K562 (cell line): Measurements from ENCODE around the gene HIVEP1. TPM values are rescaled to one million over a fixed set of nuclear protein-coding genes. Genes with fewer than 3 reads are reported as not detected.

Experiments
- ATAC-seq: fragments of 200-7000 bp; cut with Tn5 transposase; 3 replicates; pipeline ENCODE4 v1.9.1; 2020; ENCODE audit warnings: moderate library complexity
- BruUV-seq: library from RNA; stranded (reverse); fragments of 400-500 nt; replicated peaks from 2 replicates; lab custom pipeline; 2021; lab: Mats Ljungman, UMichigan
- CTCF ChIA-PET: fragments of 300-600 bp; formaldehyde crosslinking; extraction: SDS; loops from one replicate; lab custom pipeline; 2021; ENCODE audit warnings: low intra/inter-chr PET ratio; lab: Yijun Ruan, JAX
- POLR2A ChIA-PET: fragments of 300-600, 350-650 bp; sonication (Branson Sonifier 250); formaldehyde crosslinking; extraction: SDS; loops from one replicate; lab custom pipeline; 2021; ENCODE audit warnings: antibody characterized with exemption, inconsistent platforms; lab: Yijun Ruan, JAX
- DNase-seq, 4 experiments: peaks; one replicate each; pipeline versions ENCODE4 v3.0.0 to v3.0.0-alpha.2; 2011 to 2018; ENCODE audit warnings: low spot score in 3 of 4, mixed read lengths in 3 of 4; ENCODE audit errors: extremely low read depth in 1 of 4
- FAIRE-seq: peaks from 2 replicates; lab custom pipeline; 2011; peaks lifted over from hg19 to GRCh38; lab: Jason Lieb, UNC
- H2AFZ ChIP-seq: 2 replicates; pipeline ENCODE4 v1.6.0; 2011; ENCODE audit warnings: low read depth, low read length, control low read depth, inconsistent platforms
- H3K27ac ChIP-seq: fragments of 200-600 bp; 3 replicates; pipeline ENCODE4 v1.8.0; 2011; ENCODE audit warnings: low read depth, mild to moderate bottlenecking, control low read depth, inconsistent platforms, low read length, moderate library complexity, mixed read lengths; ENCODE audit errors: extremely low read depth
- H3K27me3 ChIP-seq, 2 experiments: fragments of 300-600 bp in 1 of 2; 2 replicates in 1 of 2; 3 replicates in 1 of 2; pipeline versions ENCODE4 v1.6.0 to v1.8.0; 2011; ENCODE audit warnings: inconsistent platforms in 2 of 2, low read length in 2 of 2, mild to moderate bottlenecking in 1 of 2, mixed read lengths in 1 of 2, moderate library complexity in 1 of 2; ENCODE audit not compliant: control insufficient read depth in 2 of 2, insufficient read depth in 2 of 2
- H3K36me3 ChIP-seq: fragments of 300-600 bp; 3 replicates; pipeline ENCODE4 v1.8.0; 2011; ENCODE audit warnings: mild to moderate bottlenecking, low read length, inconsistent platforms; ENCODE audit not compliant: control insufficient read depth, insufficient read depth
- H3K4me1 ChIP-seq, 2 experiments: fragments of 200-600 bp in 1 of 2; replicated peaks in 1 of 2; 2 replicates in 1 of 2; 3 replicates in 1 of 2; pipeline versions ENCODE4 v1.5.1 to v1.8.0; 2011; ENCODE audit warnings: inconsistent platforms in 2 of 2, low read length in 2 of 2, mild to moderate bottlenecking in 1 of 2, mixed read lengths in 1 of 2, moderate library complexity in 1 of 2; ENCODE audit not compliant: control insufficient read depth in 2 of 2, insufficient read depth in 2 of 2
- H3K4me2 ChIP-seq: 2 replicates; pipeline ENCODE4 v1.6.1; 2011; ENCODE audit warnings: low read length, control low read depth, inconsistent platforms, mixed read lengths; ENCODE audit not compliant: insufficient read depth
- H3K4me3 ChIP-seq: fragments of 200-600 bp; sonication (generic), shearing (Covaris generic); 2 replicates; pipeline ENCODE4 v1.5.1; 2016; ENCODE audit warnings: control low read depth, inconsistent platforms
- H3K79me2 ChIP-seq: fragments of 200-600 bp; 3 replicates; pipeline ENCODE4 v1.8.0; 2011; ENCODE audit warnings: low read length, inconsistent platforms; ENCODE audit not compliant: control insufficient read depth, insufficient read depth
- H3K9ac ChIP-seq, 2 experiments: 2 replicates each; pipeline versions ENCODE4 v1.6.0 to v1.6.1; 2011; ENCODE audit warnings: low read depth in 2 of 2, low read length in 2 of 2, control low read depth in 1 of 2, inconsistent platforms in 1 of 2, mild to moderate bottlenecking in 1 of 2, mixed read lengths in 1 of 2; ENCODE audit not compliant: insufficient read depth in 1 of 2
- H3K9me1 ChIP-seq: one replicate; pipeline ENCODE4 v1.6.0; 2011; ENCODE audit warnings: inconsistent platforms, mild to moderate bottlenecking, low read length, moderate library complexity; ENCODE audit not compliant: control insufficient read depth, insufficient read depth
- H3K9me3 ChIP-seq: replicated peaks from 2 replicates; pipeline ENCODE4 v1.5.1; 2011; ENCODE audit warnings: low read depth, low read length, inconsistent platforms; ENCODE audit not compliant: control insufficient read depth, insufficient read depth
- H4K20me1 ChIP-seq: replicated peaks from 2 replicates; pipeline ENCODE4 v1.6.1; 2011; ENCODE audit warnings: low read length, inconsistent platforms, mixed read lengths; ENCODE audit not compliant: control insufficient read depth, insufficient read depth
- ATF2 ChIP-seq: sonication (generic); formaldehyde crosslinking; IDR thresholded peaks from 2 replicates; pipeline ENCODE4 v1.8.1; 2022; ENCODE audit warnings: missing genetic modification reagents
- C11orf30 ChIP-seq: fragments of 450-650 bp; IDR thresholded peaks from 2 replicates; pipeline ENCODE4 v1.6.1; 2016; ENCODE audit warnings: low read depth, mild to moderate bottlenecking
- MAFF ChIP-seq: IDR thresholded peaks from 2 replicates; pipeline ENCODE4 v1.6.1; 2012; ENCODE audit warnings: low read length, improper control_type of control experiment
- MAFK ChIP-seq: IDR thresholded peaks from 2 replicates; pipeline ENCODE4 v1.6.1; 2011; ENCODE audit warnings: low read length, improper control_type of control experiment
- TOE1 ChIP-seq, 2 experiments: fragments of 450-650 bp in 1 of 2; sonication (generic) in 1 of 2; formaldehyde crosslinking in 1 of 2; IDR thresholded peaks; 2 replicates each; pipeline versions ENCODE4 v1.7.1 to v1.8.0; 2016 to 2022; ENCODE audit warnings: borderline replicate concordance in 2 of 2, mild to moderate bottlenecking in 2 of 2, antibody characterized with exemption in 1 of 2, inconsistent platforms in 1 of 2, low read depth in 1 of 2, missing genetic modification reagents in 1 of 2, moderate library complexity in 1 of 2
- ZNF316 ChIP-seq: fragments of 450-650 bp; IDR thresholded peaks from 2 replicates; pipeline ENCODE4 v1.6.1; 2016
- WGBS: fragments of 100-300 bp; shearing (Covaris generic); methylation state at CpG from one replicate; pipeline ENCODE4 v1.1.6; 2016; ENCODE audit warnings: low coverage, mixed read lengths; ENCODE audit not compliant: insufficient coverage; ENCODE audit errors: missing lambda C conversion rate; 5-methylcytosine and 5-hydroxymethylcytosine counted together
- in situ Hi-C: fragments of 300-500 bp; cut with MboI; formaldehyde crosslinking; loops from 4 replicates; pipeline ENCODE4 v1.15.0; 2018; ENCODE audit warnings: inconsistent platforms, mixed read lengths
- intact Hi-C: fragments of 100-400 bp; cut with micrococcal nuclease; formaldehyde crosslinking; loops from 2 replicates; pipeline ENCODE4 v1.14.2; 2022
- polyA plus RNA-seq, 8 experiments: library from polyadenylated mRNA; depleted of rRNA in 4 of 8; stranded (reverse) in 5 of 8; unstranded in 3 of 8; fragments of >200 nt; fragmentation: Nextera tagmentation in 2 of 8; fragmentation: Illumina TruSeq in 1 of 8; extraction: Ambion mirVana in 2 of 8; extraction: Trizol in 1 of 8; gene quantifications; 2 replicates each; pipeline versions ENCODE4 v1.2.1 to v1.2.3, GENCODE V29; 2011 to 2014; ENCODE audit warnings: inconsistent platforms in 1 of 8, missing spikeins in 1 of 8
- total RNA-seq, 7 experiments: library from RNA; depleted of rRNA in 6 of 7; stranded (reverse); fragments of >200 nt in 6 of 7; fragmentation: Illumina TruSeq in 2 of 7; extraction: Trizol in 2 of 7; gene quantifications; 2 replicates each; pipeline versions ENCODE4 v1.2.1 to v1.2.3, GENCODE V29; 2011 to 2021; ENCODE audit warnings: low replicate concordance in 1 of 7

Gene HIVEP1
- total and polyA plus RNA-seq, 9 of the 15 experiments (the other 6 are each of a cell fraction or from before 2014, with no cell fraction given), result 6.0 to 33.3 (median 21.7) TPM

DNA sequence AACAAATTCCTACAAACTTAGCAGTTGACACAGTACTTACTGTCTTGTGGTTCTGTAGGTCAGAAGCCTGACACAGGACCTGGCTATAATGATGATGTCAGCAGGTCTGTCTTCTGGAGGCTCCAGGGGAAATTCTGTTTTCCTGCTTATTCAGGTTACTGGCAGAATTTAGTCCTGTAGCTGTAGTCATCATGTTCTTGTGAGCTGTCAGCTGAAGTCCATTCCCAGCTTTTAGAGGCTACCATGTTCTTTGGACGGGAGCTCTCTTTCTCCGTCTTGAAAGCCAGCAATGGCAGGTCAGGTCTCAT is 99.2 kb downstream of the HIVEP1 start:
- DNase-seq (no peak), FAIRE-seq (no peak), ATAC-seq (peak; percentile 22; the same call in 1 of the 3 replicates)
- peaks cover 0 to 10% of the 10 kb centered on the region in 2 experiments; a peak in 3 of 5 replicates for H3K4me1 ChIP-seq
- H3K79me2 ChIP-seq, result peaks cover 38% of the 10 kb centered on the region
- 77% methylated on average over 2 of the region's 2 CpGs for WGBS
- no peak overlapping the region for H3K4me2 ChIP-seq
- in situ Hi-C loops, result no loop called here
- no peak overlapping the region for H3K9ac ChIP-seq
- TF ChIP-seq MAFF (peak; percentile 61), MAFK (peak; percentile 61), ATF2 (no peak), ZNF316 (peak; percentile 78), TOE1 (IDR thresholded peaks at IDR 0.05; ENCODE audit: borderline replicate concordance) (no peak), TOE1 (CRISPR knock-in tag; IDR thresholded peaks at IDR 0.05; ENCODE audit: borderline replicate concordance, low read depth) (no peak), C11orf30 (peak; percentile 55; the same call in 1 of the 2 replicates)
- H3K9me3 ChIP-seq, result no peaks in the 10 kb centered on the region; the same call in 1 of the 2 replicates
- no peaks in the 10 kb centered on the region for H4K20me1 ChIP-seq
- ChIA-PET POLR2A (interaction anchor here (0.8 to 2.0 kb wide), 3 partner anchors 9 to 746 kb away, joined by 3 to 6 read pairs (median 4); no protein-coding TSS in a partner anchor), CTCF (no interaction called here)
- intact Hi-C loops, result no loop called here
- H3K9me1 ChIP-seq, result no peaks in the 10 kb centered on the region
- H3K36me3 ChIP-seq, result peaks cover 36% of the 10 kb centered on the region
- no peaks in the 10 kb centered on the region for H3K27me3 ChIP-seq
- no peak overlapping the region for H2AFZ ChIP-seq
- BruUV-seq, result no TSS peak
- 0 out of 3 replicates have a peak overlapping the region, but pooled peaks have one; percentile 4 for H3K27ac ChIP-seq
- H3K4me3 ChIP-seq, result no peak overlapping the region
